IPS-NIHi11 (cell line): ENCODE results near the gene CHRD.
A peak's percentile ranks its signal among the peaks of the same experiment; 100 is the strongest.

ENCODE experiments used
- DNase-seq: peaks from one replicate; pipeline ENCODE4 v3.0.0; 2012; ENCODE audit warnings: mixed read lengths, low spot score

Gene CHRD

GRCh38 chr3:184346480-184347190, 33.2 kb upstream of the CHRD start:
- DNase-seq: no peak

- DNase-seq: no peak
Observed at GRCh38 chr3:184347321-184348056, 32.4 kb upstream of the CHRD start.

- no peak for DNase-seq
Observed at GRCh38 chr3:184348057-184348382, 31.8 kb upstream of the CHRD start.

GRCh38 chr3:184349563-184350470, 30.0 kb upstream of the CHRD start:
- DNase-seq: no peak

- no peak for DNase-seq
Observed at GRCh38 chr3:184350618-184351017, 29.2 kb upstream of the CHRD start.

GRCh38 chr3:184351511-184352148, 28.2 kb upstream of the CHRD start:
- no peak for DNase-seq

GRCh38 chr3:184352149-184352785, 27.6 kb upstream of the CHRD start:
- DNase-seq: no peak

GRCh38 chr3:184352897-184353545, 26.8 kb upstream of the CHRD start:
- DNase-seq: no peak

GRCh38 chr3:184353546-184353941, 26.3 kb upstream of the CHRD start:
- no peak for DNase-seq

- DNase-seq: peak; percentile 84
Observed at GRCh38 chr3:184354121-184354728, 25.6 kb upstream of the CHRD start.

- DNase-seq: no peak
Observed at GRCh38 chr3:184354754-184355153, 25.1 kb upstream of the CHRD start.

- DNase-seq: no peak
Observed at GRCh38 chr3:184355261-184356040, 24.4 kb upstream of the CHRD start.

- DNase-seq: no peak
Observed at GRCh38 chr3:184357248-184358123, 22.4 kb upstream of the CHRD start.

GRCh38 chr3:184358124-184358767, 21.6 kb upstream of the CHRD start:
- no peak for DNase-seq

GRCh38 chr3:184358921-184359350, 20.9 kb upstream of the CHRD start:
- DNase-seq: no peak

- DNase-seq: no peak
Observed at GRCh38 chr3:184359610-184360009, 20.2 kb upstream of the CHRD start.

- no peak for DNase-seq
Observed at GRCh38 chr3:184360070-184360928, 19.6 kb upstream of the CHRD start.
